Measurements from ENCODE around the gene TOMM40.
A peak's percentile ranks its signal among the peaks of the same experiment; 100 is the strongest.

TOMM40 gene

DNA sequence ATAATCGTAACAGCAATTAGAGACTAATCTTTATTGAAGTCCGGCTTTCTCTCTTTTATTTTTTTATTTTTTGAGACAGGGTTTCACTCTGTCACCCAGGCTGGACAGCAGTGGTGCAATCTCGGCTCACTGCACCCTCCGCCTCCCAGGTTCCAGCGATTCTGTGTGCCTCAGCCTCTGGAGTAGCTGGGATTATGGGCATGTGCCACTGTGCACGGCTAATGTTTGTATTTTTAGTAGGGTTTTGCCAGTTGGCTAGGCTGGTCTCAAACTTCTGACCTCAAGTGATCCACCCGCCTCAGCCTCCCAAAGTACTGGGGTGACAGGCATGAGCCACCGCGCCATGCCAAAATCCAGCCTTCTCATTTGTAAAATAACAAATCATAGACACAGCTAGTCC is 58.5 kb downstream of the TOMM40 start:
- no peaks in the 10 kb centered on the region for H3K27me3 Mint-ChIP-seq (ENCODE audit: low read depth)
- DNase-seq (ENCODE audit: low spot score) = no peak
- H3K4me3 Mint-ChIP-seq = no peak overlapping the region
- H3K9me3 Mint-ChIP-seq = no peaks in the 10 kb centered on the region
- no peak overlapping the region for H3K27ac Mint-ChIP-seq
- H3K36me3 Mint-ChIP-seq (ENCODE audit: low read depth) = no peaks in the 10 kb centered on the region
- peaks cover 4% of the 10 kb centered on the region for H3K4me1 Mint-ChIP-seq (ENCODE audit: low read depth)

DNA sequence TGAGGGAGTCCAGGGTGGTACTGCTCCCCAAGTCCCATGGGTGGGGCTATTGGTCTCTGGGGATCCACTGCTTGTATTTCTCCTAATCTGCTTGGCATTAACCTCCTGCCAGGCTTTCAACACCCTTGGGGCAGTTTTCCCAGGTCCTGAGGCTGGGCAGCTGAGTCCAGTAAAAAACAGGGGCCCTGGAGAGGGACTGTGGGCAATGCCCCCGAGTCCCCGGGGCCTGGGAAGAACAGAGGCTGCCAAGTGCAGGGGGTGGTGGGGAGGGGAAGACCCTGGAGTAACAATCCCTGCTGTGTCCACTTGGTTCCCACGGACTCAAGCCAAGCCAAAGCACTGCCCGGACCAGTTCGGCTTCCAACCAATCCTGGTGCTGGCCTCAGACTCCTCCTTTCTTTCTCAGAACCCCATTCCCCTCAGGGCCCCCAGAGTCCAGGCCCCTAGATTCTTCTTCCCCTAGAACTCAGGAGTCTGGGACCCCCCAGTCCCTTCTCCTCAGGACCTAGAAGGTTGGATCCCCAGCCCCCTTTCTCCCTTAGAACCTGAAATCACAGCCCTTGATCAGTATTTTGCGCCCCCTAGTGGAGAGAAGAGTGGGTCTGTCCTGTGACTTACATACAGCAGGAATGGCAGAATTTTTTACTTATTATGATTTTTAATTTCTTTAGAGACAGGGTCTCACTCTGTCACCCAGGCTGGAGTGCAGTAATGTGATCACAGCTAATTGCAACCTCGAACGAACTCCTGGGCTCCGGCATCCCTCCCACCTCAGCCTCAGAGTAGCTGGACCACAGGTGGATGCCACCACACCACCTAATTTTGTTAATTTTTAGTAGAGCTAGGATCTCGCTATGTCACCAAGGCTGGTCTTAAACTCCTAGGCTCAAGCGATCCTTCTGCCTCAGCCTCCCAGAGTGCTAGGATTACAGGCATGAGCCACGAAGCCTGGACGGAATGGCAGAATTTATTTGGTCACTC is 60.4 kb downstream of the TOMM40 start:
- DNase-seq (ENCODE audit: low spot score) = peak; percentile 45
- peaks cover 13% of the 10 kb centered on the region for H3K4me1 Mint-ChIP-seq (ENCODE audit: low read depth)
- no peaks in the 10 kb centered on the region for H3K9me3 Mint-ChIP-seq
- H3K27me3 Mint-ChIP-seq (ENCODE audit: low read depth) = no peaks in the 10 kb centered on the region
- no peak overlapping the region for H3K27ac Mint-ChIP-seq
- H3K36me3 Mint-ChIP-seq (ENCODE audit: low read depth) = no peaks in the 10 kb centered on the region
- H3K4me3 Mint-ChIP-seq = no peak overlapping the region
